H54 (cell line): ENCODE measurements around the gene S1PR1.

Experiments used
- DNase-seq: peaks from one replicate; pipeline ENCODE4 v3.0.0; 2011; ENCODE audit warnings: low spot score, mixed read lengths; ENCODE audit not compliant: insufficient read length
- FAIRE-seq: peaks from 3 replicates; lab custom pipeline; 2011; peaks lifted over from hg19 to GRCh38; lab: Jason Lieb, UNC
- POLR2A ChIP-seq: IDR thresholded peaks from 2 replicates; pipeline ENCODE4 v1.6.1; 2011; ENCODE audit warnings: low read depth, mild to moderate bottlenecking, low read length

S1PR1 gene

DNA sequence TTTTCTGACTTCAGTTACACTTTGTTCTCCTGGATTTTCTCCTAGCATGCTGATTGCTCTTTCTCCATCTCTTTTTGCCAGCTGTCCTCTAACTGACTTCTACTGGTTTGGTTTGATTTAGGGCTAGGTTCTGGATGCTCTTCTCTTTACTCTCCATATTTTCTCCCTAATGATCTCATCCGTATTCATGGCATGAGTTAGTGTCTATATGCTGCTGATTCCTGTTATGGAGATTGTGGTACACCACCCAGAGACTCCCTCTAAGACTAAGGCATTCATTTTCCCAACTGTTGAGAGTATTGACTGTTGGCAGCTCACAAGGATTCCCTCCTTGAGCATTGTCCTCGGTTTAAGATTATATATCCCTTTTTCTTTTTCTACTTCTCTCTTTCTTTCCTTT, 28.9 kb downstream of the S1PR1 start:
- TF ChIP-seq POLR2A = no peak
- DNase-seq = no peak
- FAIRE-seq = no peak

DNA sequence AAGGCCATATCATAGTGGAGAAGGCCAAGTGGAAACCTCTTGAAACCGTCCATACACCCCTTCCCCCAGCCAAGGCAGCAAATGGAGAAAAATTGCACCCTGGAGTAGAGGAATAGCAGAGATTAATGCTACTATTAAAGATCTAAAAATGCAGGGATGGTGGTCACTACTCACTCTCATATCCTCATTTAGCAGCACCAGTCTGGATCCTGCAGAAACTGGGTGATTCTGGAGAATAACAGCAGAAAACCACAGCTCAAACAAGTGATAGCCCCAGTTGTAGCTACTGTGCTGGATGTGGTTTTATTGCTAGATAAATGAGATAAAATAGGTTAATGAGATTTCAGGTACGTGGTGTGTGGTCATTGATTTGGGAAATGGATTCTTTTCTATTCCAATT, 30.3 kb downstream of the S1PR1 start:
- no peak for DNase-seq
- no peak for TF ChIP-seq POLR2A
- FAIRE-seq = no peak

DNA sequence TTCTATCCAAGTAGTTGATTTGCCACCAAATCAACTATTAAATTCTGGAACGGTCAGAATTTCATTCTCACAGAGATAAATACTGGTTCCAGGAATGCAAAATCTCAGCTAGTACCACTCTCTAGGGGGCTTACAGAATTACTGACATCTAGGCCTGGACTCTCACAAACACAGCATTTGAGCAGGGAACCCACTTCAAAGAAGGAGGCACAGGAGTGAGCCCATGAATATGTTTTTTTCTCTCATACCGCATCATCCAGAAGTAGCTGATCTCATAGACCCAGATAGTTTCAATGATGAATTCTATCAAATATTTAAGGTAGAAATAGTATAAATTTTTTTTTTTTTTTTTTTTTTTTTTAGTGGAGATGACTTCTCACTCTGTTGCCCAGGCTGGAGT, 32.1 kb downstream of the S1PR1 start:
- no peak for TF ChIP-seq POLR2A
- FAIRE-seq (no peak), DNase-seq (no peak)

DNA sequence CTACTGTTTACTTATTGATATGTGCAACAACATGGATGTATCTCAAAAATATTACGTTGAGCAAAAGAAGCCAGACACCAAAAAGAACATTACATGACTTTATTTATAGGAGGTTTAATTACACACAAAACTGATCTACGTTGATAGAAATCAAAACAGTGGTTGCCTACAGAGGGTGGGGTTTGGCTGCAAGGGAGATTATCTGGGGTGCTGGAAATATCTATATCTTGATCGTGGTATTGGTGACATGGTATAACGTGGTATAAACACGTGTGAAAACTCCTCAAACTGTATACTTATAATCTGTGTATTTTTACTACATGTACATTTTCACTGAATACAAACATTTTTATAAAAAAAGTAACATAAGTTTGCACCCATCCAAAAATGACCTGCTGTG, 38.9 kb downstream of the S1PR1 start:
- no peak for FAIRE-seq
- TF ChIP-seq POLR2A = no peak
- DNase-seq = no peak

DNA sequence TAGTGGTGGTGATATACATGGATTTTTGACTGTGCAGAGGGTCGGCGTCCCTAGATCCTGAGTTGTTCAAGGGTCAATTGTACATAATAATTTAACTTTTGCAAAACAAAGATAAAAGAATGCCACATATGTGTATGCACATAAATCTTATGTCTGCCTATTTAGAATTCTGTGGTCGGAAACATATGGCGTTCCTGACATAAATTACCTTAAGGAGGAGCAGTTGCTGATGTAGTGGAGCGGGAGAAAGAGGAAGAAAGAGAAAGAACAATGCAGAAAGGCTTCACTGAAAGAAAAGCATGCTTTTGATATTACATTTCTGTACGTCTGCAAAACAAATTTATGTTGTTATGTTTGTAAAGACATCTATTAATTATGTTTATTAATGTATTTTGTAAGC, 40.0 kb downstream of the S1PR1 start:
- FAIRE-seq = no peak
- no peak for DNase-seq
- TF ChIP-seq POLR2A = no peak

DNA sequence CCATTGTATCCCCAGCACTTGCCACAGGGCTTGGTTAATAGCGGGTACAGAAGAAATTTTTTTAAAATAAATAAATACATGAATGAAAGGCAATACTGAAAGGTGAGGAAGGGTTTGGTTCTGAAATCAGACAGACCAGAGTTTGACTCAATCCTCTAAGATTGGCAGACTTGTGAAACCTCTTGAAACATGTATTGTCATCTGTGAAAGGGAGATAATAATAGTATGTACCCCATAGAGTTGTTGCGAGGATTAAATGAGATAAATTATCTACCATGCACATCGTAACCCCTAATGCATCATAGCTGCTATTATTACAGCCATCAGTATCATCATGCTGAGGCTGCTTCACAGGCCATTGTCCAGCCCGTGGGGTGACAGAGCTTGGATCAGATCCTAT, 41.4 kb downstream of the S1PR1 start:
- FAIRE-seq = no peak
- TF ChIP-seq POLR2A = no peak

DNA sequence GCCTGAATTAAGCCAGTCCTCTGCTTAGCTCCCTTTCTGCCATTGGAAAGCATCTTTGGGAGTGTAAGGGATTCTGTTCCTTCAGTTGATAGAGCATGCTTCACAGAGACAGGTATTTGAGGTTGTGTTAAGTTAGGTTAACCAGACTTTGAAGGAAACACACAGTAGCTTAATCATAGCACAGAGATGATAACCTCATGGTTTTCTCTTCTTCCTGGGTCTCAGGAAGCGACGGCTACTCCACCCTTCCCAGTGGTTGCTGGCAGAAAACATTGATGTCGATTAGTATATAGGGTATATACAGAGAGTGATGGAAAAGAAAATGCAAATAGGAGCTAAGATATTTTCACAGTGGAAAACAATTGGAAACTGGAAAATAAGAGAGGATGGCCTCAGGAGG, 42.0 kb downstream of the S1PR1 start:
- TF ChIP-seq POLR2A = no peak
- no peak for FAIRE-seq
- DNase-seq = no peak

More for the DNA sequence above, 41.4 kb downstream of the S1PR1 start:
- DNase-seq = no peak

DNA sequence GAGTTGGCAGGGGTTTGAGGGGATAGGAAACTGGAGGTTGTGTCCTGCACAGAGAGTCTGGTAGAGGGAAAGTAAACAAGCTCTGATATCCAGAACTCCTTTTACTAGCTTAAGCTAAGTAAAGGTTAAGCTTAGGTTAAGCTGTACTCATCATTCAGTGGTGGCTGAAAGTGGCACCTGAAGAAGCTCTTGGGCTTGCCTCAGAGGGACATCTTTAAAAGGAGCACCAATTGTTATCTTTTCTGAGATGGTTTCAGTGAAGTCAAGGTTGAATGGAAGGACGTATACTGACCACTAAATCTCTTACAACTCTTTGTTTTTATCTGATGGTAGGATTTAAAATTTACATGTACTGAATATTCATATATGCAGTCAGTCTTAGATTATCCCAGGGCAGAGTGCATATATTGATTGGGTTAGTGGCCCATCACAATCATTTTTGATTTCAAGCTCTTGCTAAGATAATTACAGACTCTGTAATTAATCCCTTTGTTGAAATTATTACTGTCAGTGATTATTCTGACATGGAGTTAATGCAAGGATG, 43.3 kb downstream of the S1PR1 start:
- DNase-seq (no peak), FAIRE-seq (no peak)
- no peak for TF ChIP-seq POLR2A

DNA sequence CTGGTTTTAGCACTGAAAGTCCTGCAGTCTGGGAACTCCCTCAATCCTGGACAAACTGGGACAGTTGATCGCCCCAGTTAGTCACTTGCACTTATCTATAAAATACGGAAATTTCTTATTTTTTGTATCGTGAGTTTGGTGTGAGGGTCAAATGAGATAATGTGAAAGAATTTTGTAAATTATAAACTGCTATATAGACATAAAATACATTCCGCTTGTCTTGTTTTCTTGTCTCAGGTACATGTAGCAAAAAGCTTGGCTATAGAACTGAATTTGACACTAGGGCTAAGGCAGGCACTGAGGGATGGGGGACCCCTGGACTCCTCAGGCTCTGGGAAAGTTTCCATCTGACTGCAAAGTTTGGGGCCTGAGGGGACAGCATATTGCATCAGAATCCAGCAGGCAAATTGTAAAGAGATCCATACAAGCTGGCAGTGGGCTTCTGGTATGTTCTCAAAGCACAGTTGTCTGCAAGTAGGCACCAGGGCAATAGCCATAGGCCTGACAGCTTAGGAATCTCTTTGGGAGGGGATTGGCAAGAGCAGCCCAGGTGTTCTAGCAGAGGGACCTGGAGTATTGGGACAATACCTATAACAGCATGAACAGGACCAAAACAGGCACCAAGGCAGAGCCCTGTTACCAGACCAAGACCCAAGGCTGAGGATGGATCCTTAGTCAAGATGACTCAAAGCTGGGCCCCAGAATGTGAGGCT, 44.3 kb downstream of the S1PR1 start:
- no peak for TF ChIP-seq POLR2A
- FAIRE-seq (no peak), DNase-seq (no peak)

DNA sequence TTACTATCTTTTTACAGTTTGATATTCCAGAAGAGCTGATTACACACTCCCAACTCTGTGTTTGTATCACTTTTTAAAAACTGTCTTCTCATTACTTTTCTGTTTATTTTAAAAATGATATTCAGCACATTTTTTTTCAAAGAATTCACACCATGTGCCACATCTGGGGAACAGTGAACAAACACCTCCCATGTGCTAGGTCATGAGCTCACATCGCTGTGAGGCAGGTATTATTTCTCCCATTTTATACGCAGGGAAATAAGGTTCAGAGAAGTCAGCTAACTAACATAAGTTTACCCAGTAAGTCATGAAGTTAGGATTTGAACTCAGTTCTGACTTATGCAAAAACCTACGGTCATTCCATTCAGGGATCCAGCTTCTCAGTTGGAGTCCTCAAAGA, 44.9 kb downstream of the S1PR1 start:
- no peak for TF ChIP-seq POLR2A
- FAIRE-seq (no peak), DNase-seq (no peak)

DNA sequence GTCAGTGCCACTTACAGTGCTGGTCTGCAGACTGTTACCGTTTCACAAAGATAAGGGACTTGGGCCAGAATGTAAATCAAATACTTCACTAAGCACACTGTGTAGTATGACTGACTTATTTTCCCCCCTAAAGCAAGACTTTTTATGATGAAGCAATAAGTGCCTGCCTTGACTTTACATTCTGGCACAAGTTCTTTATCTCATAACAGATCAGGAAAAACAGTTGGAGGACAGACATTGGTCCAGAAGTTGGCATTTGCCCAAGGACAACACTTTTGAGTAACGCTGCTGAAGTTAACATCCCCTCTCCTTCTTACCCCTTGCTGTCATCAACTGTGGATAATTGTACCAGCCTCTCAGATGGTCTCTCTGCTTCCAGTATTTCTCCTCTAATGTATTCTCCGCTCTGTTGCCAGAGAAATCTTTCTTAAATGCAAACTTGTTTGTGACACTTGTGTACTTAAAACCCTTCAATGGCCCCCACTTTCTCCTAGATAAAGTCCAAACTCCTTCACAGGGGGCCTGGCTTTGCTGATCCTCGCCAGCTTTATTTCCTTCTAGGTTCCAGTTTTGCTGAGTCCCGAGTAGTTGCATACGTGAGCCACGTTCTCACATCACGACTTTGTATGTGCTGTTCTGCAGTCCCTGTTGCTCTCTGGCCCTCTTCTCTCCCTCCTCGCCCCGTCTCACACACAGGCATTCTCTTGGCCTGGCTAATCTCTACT, 45.7 kb downstream of the S1PR1 start:
- FAIRE-seq = no peak
- DNase-seq = no peak
- TF ChIP-seq POLR2A = no peak

DNA sequence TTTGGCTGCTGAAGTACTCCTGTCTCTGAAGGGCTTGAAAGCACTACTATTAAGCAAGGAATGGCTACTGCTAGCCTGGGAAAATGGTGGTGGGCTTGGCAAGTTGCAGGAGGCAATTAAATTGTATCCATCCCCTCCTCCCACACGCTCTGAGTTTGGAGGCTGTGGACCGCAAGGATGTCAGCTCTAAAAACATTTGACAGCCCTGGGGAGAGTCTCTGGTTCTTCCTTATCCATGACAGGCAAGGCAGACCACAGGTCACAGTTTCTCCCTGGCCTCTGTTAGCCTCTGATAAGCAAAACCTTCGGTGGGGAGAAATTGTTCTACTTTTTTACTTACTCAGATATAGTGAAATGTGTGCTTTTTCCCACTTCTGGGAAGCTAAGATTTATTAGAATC, 46.6 kb downstream of the S1PR1 start:
- no peak for TF ChIP-seq POLR2A
- DNase-seq (no peak), FAIRE-seq (no peak)

DNA sequence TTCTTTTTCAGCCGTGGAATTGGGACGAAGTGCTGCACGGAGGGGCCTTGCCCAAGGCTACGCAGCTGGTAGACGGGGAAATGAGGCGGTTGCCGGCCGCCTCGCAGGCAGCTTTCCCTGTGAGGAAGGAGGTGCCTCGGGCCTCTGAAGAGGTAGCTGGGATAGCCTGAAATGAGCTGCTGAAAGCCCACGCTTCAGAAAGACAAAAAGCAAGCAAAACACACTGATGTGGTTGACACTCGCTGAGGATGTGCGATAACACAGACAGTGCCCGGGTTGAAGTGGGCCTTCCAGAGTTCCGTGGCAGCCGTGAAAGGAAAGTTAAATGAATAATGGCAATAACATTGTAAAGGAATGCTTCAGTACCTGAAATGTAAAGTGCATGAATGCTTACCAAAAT, 47.2 kb downstream of the S1PR1 start:
- no peak for TF ChIP-seq POLR2A
- no peak for DNase-seq
- FAIRE-seq = no peak

DNA sequence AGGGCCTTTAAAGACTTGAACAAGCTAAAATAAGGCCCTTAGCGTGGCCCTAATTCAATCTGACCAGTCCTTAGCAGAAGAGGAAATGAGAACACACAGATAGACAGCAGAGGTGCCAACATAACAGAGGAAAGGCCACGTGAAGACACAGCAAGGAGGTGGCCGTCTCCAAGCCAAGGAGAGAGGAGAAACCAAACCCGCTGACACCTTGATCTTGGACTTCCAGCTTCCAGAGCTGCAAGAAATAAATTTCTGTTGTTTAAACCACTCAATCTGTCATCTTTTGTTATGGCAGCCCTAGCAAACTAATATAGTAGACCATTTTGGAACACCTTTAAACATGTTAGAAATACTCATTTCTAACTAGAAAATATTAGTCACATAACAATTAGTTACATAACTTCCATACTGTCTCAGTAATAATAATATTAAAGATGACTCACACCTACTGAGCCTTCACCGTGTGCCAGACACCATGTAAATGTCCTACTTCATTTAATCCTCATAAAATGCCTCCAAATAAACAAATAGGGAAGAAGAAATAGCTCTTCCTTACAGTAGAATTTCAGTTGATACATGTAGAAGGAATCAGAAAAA, 47.9 kb downstream of the S1PR1 start:
- TF ChIP-seq POLR2A = no peak
- no peak for DNase-seq
- no peak for FAIRE-seq
